ENCODE measurements around the gene RAB25.

Gene RAB25

GRCh38 chr1:156060937-156061636 lies at the start of gene RAB25:
RAB25 (plus strand) TSS chr1:156061160; CDS start chr1:156061401, 241 bp downstream.
- TF ChIP-seq CTCF (conservative IDR thresholded peaks at IDR 0.05; ENCODE audit: low read depth, low read length) = no peak
- DNase-seq (ENCODE audit: low read depth) = peak; percentile 74
- no peak within 1 kb of the TSS for H3K4me3 ChIP-seq (ENCODE audit: low read depth, low read length)

GRCh38 chr1:156012051-156012817 lies 48.7 kb upstream of the RAB25 start:
- H3K4me3 ChIP-seq (ENCODE audit: low read depth, low read length) = no peak overlapping the region
- TF ChIP-seq CTCF (conservative IDR thresholded peaks at IDR 0.05; ENCODE audit: low read depth, low read length) = no peak
- no peak for DNase-seq (ENCODE audit: low read depth)

- no peak for DNase-seq (ENCODE audit: low read depth)
- no peak overlapping the region for H3K4me3 ChIP-seq (ENCODE audit: low read depth, low read length)
- TF ChIP-seq CTCF (conservative IDR thresholded peaks at IDR 0.05; ENCODE audit: low read depth, low read length) = no peak
Measured at GRCh38 chr1:156014829-156015228, 46.1 kb upstream of the RAB25 start.

- DNase-seq (ENCODE audit: low read depth) = no peak
- no peak for TF ChIP-seq CTCF (conservative IDR thresholded peaks at IDR 0.05; ENCODE audit: low read depth, low read length)
- H3K4me3 ChIP-seq (ENCODE audit: low read depth, low read length) = peak overlapping the region; percentile 83
Measured at GRCh38 chr1:156019946-156020292, 41.0 kb upstream of the RAB25 start.

- DNase-seq (ENCODE audit: low read depth) = peak; percentile 94
- TF ChIP-seq CTCF (conservative IDR thresholded peaks at IDR 0.05; ENCODE audit: low read depth, low read length) = no peak
- peak within 1 kb of the TSS; percentile 83 for H3K4me3 ChIP-seq (ENCODE audit: low read depth, low read length)
Measured at GRCh38 chr1:156020293-156021092, 40.5 kb upstream of the RAB25 start, which contains the start of gene SSR2. SSR2 (minus strand) TSS chr1:156020951; CDS start chr1:156020167, 784 bp downstream.

- no peak for TF ChIP-seq CTCF (conservative IDR thresholded peaks at IDR 0.05; ENCODE audit: low read depth, low read length)
Measured at GRCh38 chr1:156021093-156021428, 39.9 kb upstream of the RAB25 start.

More at GRCh38 chr1:156021093-156021428, 39.9 kb upstream of the RAB25 start:
- DNase-seq (ENCODE audit: low read depth) = no peak
- H3K4me3 ChIP-seq (ENCODE audit: low read depth, low read length) = peak overlapping the region; percentile 83
